ENCODE data around the gene TMEM86B. TPM values are rescaled to one million over a fixed set of nuclear protein-coding genes. Genes with fewer than 3 reads are reported as not detected.

TMEM86B gene
- total RNA-seq, 4 donors from 2014 or later, result 1.1 to 3.6 (median 2.2) TPM; not detected in 1

- H3K27ac ChIP-seq, result no peak overlapping the region
- no peaks in the 10 kb centered on the region for H3K27me3 ChIP-seq
- peaks cover 0 to 47% (median 0%) of the 10 kb centered on the region in 3 donors for H3K36me3 ChIP-seq
- intact Hi-C loops (cut with DNase I), result no loop called here
- H3K9me3 ChIP-seq, result no peaks in the 10 kb centered on the region
- no peak for TF ChIP-seq CTCF (IDR thresholded peaks at IDR 0.05)
- no peak for TF ChIP-seq POLR2A (IDR thresholded peaks at IDR 0.05)
- DNase-seq, result no peak
- WGBS, 2 donors, result 98 to 100% methylated on average over 3 of the region's 3 CpGs
- no peak overlapping the region for H3K4me3 ChIP-seq
- peaks cover 0 to 5% (median 0%) of the 10 kb centered on the region in 3 donors for H3K4me1 ChIP-seq
Measured at GRCh38 chr19:55266404-55266803, 37.8 kb upstream of the TMEM86B start.

GRCh38 chr19:55265723-55266386 is 37.3 kb upstream of the TMEM86B start:
- H3K27me3 ChIP-seq, result no peaks in the 10 kb centered on the region
- H3K36me3 ChIP-seq, result peaks cover 0 to 43% (median 0%) of the 10 kb centered on the region in 3 donors
- H3K4me1 ChIP-seq, result peaks cover 0 to 5% (median 0%) of the 10 kb centered on the region in 3 donors
- H3K4me3 ChIP-seq, result no peak overlapping the region
- TF ChIP-seq POLR2A (IDR thresholded peaks at IDR 0.05), result no peak
- TF ChIP-seq CTCF (IDR thresholded peaks at IDR 0.05), result no peak
- intact Hi-C loops (cut with DNase I), result no loop called here
- DNase-seq, result no peak
- H3K27ac ChIP-seq, result no peak overlapping the region
- no peaks in the 10 kb centered on the region for H3K9me3 ChIP-seq
- 93 to 100% methylated on average over 1 to 5 of the region's 12 CpGs for WGBS, 2 donors

GRCh38 chr19:55265173-55265572 is 36.6 kb upstream of the TMEM86B start:
- H3K36me3 ChIP-seq, result peaks cover 0 to 38% (median 0%) of the 10 kb centered on the region in 3 donors
- TF ChIP-seq CTCF (IDR thresholded peaks at IDR 0.05) (no peak), POLR2A (IDR thresholded peaks at IDR 0.05) (no peak)
- WGBS, 2 donors, result 91 to 94% methylated on average over 8 to 12 of the region's 16 CpGs
- no peak overlapping the region for H3K27ac ChIP-seq
- H3K4me3 ChIP-seq, result no peak overlapping the region
- H3K4me1 ChIP-seq, result peaks cover 0 to 7% (median 3%) of the 10 kb centered on the region in 3 donors
- no peaks in the 10 kb centered on the region for H3K9me3 ChIP-seq
- intact Hi-C loops (cut with DNase I), result no loop called here
- no peak for DNase-seq
- no peaks in the 10 kb centered on the region for H3K27me3 ChIP-seq

GRCh38 chr19:55264531-55264930 is 36.0 kb upstream of the TMEM86B start:
- Histone ChIP-seq H3K27me3 (no peaks in the 10 kb centered on the region), H3K9me3 (no peaks in the 10 kb centered on the region), H3K27ac (no peak overlapping the region), H3K36me3 (peaks cover 0 to 32% (median 0%) of the 10 kb centered on the region in 3 donors), H3K4me1 (peaks cover 5 to 13% (median 9%) of the 10 kb centered on the region in 3 donors), H3K4me3 (no peak overlapping the region)
- TF ChIP-seq POLR2A (IDR thresholded peaks at IDR 0.05) (no peak), CTCF (IDR thresholded peaks at IDR 0.05) (no peak)
- intact Hi-C loops (cut with DNase I), result no loop called here
- no peak for DNase-seq
- WGBS, 2 donors, result 84 to 89% methylated on average over 5 of the region's 5 CpGs

GRCh38 chr19:55262359-55262758 is 33.8 kb upstream of the TMEM86B start:
- intact Hi-C loops (cut with DNase I), result no loop called here
- 93 to 94% methylated on average over 3 to 9 of the region's 9 CpGs for WGBS, 2 donors
- peaks cover 0 to 26% (median 0%) of the 10 kb centered on the region in 3 donors for H3K36me3 ChIP-seq
- DNase-seq, result no peak
- H3K4me3 ChIP-seq, result no peak overlapping the region
- H3K9me3 ChIP-seq, result no peaks in the 10 kb centered on the region
- H3K27me3 ChIP-seq, result no peaks in the 10 kb centered on the region
- TF ChIP-seq CTCF (IDR thresholded peaks at IDR 0.05), result no peak
- TF ChIP-seq POLR2A (IDR thresholded peaks at IDR 0.05), result no peak
- no peak overlapping the region for H3K27ac ChIP-seq
- H3K4me1 ChIP-seq, result peaks cover 11 to 19% (median 13%) of the 10 kb centered on the region in 3 donors
